ENCODE measurements around the gene GYG2.

DNA sequence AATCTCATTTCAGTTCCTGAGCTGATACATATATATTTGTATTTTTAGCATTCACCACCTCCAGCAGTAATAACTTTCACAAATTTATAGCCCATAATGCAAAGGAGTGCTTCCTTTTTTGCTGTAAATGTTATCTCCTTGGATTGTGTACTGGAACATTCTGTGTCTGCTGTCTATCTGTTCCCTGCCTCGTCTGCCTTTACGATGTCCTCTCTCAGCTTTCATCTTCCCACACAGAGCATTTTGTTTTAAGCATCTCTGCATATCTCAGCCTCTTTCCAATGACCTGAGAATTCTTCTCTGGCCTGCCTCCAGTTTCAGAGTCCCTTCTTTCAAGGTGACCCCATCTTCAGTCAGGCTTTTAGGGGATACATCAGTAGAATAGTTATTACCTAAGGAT, 43.1 kb downstream of the GYG2 start:
- no peak for TF ChIP-seq EZH2phosphoT487 (conservative IDR thresholded peaks at IDR 0.05; ENCODE audit: low read length)
- TF ChIP-seq CTCF (IDR thresholded peaks at IDR 0.05; ENCODE audit: insufficient read depth, low read length, poor library complexity, severe bottlenecking) = no peak

All from SU-DHL-6 (cell line).